Right atrium auricular region (tissue), 2 donors: Measurements from ENCODE around the gene PTPN22. TPM values are rescaled to one million over a fixed set of nuclear protein-coding genes. Genes with fewer than 3 reads are reported as not detected.

Source experiments
- DNase-seq: peaks from one replicate; pipeline ENCODE4 v3.0.0-alpha.2; 2019; ENCODE audit warnings: low spot score
- H3K27ac ChIP-seq, 2 donors: fragments of 200-600 bp; sonication (generic); 1 replicate in 1 of 2; 2 replicates in 1 of 2; pipeline ENCODE4 v1.5.1; 2016 to 2019
- H3K27me3 ChIP-seq, 2 donors: fragments of 200-600 bp; sonication (generic); one replicate each; pipeline versions ENCODE4 v1.5.1 to v1.6.0; 2017 to 2019
- H3K36me3 ChIP-seq: fragments of 200-600 bp; sonication (generic); one replicate; pipeline ENCODE4 v1.5.1; 2016
- H3K4me1 ChIP-seq, 2 donors: fragments of 200-600 bp; sonication (generic); one replicate each; pipeline versions ENCODE4 v1.5.1 to v1.6.0; 2017 to 2019
- H3K4me3 ChIP-seq, 2 donors: fragments of 200-600 bp; sonication (generic); 1 replicate in 1 of 2; 2 replicates in 1 of 2; pipeline ENCODE4 v1.5.1; 2017 to 2019; ENCODE audit warnings: mild to moderate bottlenecking in 1 of 2, moderate library complexity in 1 of 2
- H3K9me3 ChIP-seq, 2 donors: fragments of 200-600 bp; sonication (generic); one replicate each; pipeline ENCODE4 v1.5.1; 2019
- total RNA-seq, 2 donors: library from RNA; depleted of rRNA; stranded (reverse); fragments of >200 nt; gene quantifications; one replicate each; pipeline ENCODE4 v1.1.0, GENCODE V29; 2016
- TF ChIP-seq, protein P1 (sequence below), 2 donors: fragments of 200-600 bp; sonication (generic); IDR thresholded peaks; one replicate each; pipeline ENCODE4 v1.5.1; 2019; ENCODE audit warnings: antibody characterized with exemption in 2 of 2

The PTPN22 gene
- total RNA-seq, 2 donors from 2014 or later = 0.33 to 2.0 TPM

GRCh38 chr1:113886417-113887401 lies 15.2 kb upstream of the PTPN22 start:
- Histone ChIP-seq H3K27me3 (no peaks in the 10 kb centered on the region), H3K4me3 (no peak overlapping the region), H3K9me3 (no peaks in the 10 kb centered on the region), H3K27ac (no peak overlapping the region), H3K36me3 (no peaks in the 10 kb centered on the region), H3K4me1 (no peaks in the 10 kb centered on the region)
- TF ChIP-seq, protein P1, sequence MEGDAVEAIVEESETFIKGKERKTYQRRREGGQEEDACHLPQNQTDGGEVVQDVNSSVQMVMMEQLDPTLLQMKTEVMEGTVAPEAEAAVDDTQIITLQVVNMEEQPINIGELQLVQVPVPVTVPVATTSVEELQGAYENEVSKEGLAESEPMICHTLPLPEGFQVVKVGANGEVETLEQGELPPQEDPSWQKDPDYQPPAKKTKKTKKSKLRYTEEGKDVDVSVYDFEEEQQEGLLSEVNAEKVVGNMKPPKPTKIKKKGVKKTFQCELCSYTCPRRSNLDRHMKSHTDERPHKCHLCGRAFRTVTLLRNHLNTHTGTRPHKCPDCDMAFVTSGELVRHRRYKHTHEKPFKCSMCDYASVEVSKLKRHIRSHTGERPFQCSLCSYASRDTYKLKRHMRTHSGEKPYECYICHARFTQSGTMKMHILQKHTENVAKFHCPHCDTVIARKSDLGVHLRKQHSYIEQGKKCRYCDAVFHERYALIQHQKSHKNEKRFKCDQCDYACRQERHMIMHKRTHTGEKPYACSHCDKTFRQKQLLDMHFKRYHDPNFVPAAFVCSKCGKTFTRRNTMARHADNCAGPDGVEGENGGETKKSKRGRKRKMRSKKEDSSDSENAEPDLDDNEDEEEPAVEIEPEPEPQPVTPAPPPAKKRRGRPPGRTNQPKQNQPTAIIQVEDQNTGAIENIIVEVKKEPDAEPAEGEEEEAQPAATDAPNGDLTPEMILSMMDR (IDR thresholded peaks at IDR 0.05) = no peak
- no peak for DNase-seq

DNA sequence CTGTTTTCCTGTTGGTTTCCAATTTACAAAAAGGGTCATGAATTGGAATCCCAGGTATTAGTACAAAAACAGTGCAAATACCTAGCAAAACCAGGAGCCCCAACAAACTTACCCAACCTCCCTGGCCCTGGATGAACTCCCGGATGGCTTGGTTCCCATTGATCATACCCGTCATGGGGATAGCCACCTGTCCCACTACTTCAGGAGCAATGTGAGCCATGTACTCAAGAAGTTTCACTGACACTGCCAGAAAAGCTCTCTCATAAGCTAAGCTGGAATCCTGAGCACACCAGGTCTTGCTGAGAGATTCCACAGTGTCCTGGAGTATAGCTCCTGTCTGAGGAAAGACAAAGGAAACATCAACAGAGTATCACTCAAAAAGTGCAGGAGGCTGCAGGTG lies 10.1 kb upstream of the PTPN22 start:
- TF ChIP-seq, protein P1 (IDR thresholded peaks at IDR 0.05) = no peak
- H3K27me3 ChIP-seq = no peaks in the 10 kb centered on the region
- H3K27ac ChIP-seq = no peak overlapping the region
- no peaks in the 10 kb centered on the region for H3K9me3 ChIP-seq
- no peak for DNase-seq
- no peaks in the 10 kb centered on the region for H3K4me1 ChIP-seq
- no peaks in the 10 kb centered on the region for H3K36me3 ChIP-seq
- H3K4me3 ChIP-seq = no peak overlapping the region

GRCh38 chr1:113879739-113880038 lies 8.2 kb upstream of the PTPN22 start:
- no peaks in the 10 kb centered on the region for H3K9me3 ChIP-seq
- H3K27me3 ChIP-seq = no peaks in the 10 kb centered on the region
- H3K36me3 ChIP-seq = no peaks in the 10 kb centered on the region
- no peaks in the 10 kb centered on the region for H3K4me1 ChIP-seq
- no peak for DNase-seq
- no peak overlapping the region for H3K27ac ChIP-seq
- TF ChIP-seq, protein P1 (IDR thresholded peaks at IDR 0.05) = no peak
- H3K4me3 ChIP-seq = no peak overlapping the region

- Histone ChIP-seq H3K36me3 (no peaks in the 10 kb centered on the region), H3K4me3 (no peak overlapping the region), H3K4me1 (no peaks in the 10 kb centered on the region), H3K9me3 (no peaks in the 10 kb centered on the region), H3K27me3 (no peaks in the 10 kb centered on the region), H3K27ac (no peak overlapping the region)
- DNase-seq = no peak
- TF ChIP-seq, protein P1 (IDR thresholded peaks at IDR 0.05) = no peak
Observed at GRCh38 chr1:113876176-113876575, 4.7 kb upstream of the PTPN22 start.

- H3K27ac ChIP-seq = no peak overlapping the region
- TF ChIP-seq, protein P1 (IDR thresholded peaks at IDR 0.05) = no peak
- H3K27me3 ChIP-seq = no peaks in the 10 kb centered on the region
- H3K36me3 ChIP-seq = no peaks in the 10 kb centered on the region
- no peak overlapping the region for H3K4me3 ChIP-seq
- no peaks in the 10 kb centered on the region for H3K4me1 ChIP-seq
- no peaks in the 10 kb centered on the region for H3K9me3 ChIP-seq
- DNase-seq = no peak
Observed at GRCh38 chr1:113875714-113876113, 4.2 kb upstream of the PTPN22 start.
